Measurements from ENCODE around the gene SHANK3. TPM values are rescaled to one million over a fixed set of nuclear protein-coding genes. Genes with fewer than 3 reads are reported as not detected.

SHANK3 gene
- total RNA-seq, 2 donors from 2014 or later, result 0.07 TPM; not detected in 1

GRCh38 chr22:50694766-50695420, 22.3 kb downstream of the SHANK3 start:
- Mint-ChIP-seq H3K4me1 (no peaks in the 10 kb centered on the region), H3K36me3 (ENCODE audit: low read depth) (no peaks in the 10 kb centered on the region), H3K4me3 (no peak overlapping the region), H3K27me3 (peaks cover 28% of the 10 kb centered on the region), H3K27ac (no peak overlapping the region)
- no peak for ATAC-seq
- DNase-seq, result no peak
- no peaks in the 10 kb centered on the region for H3K9me3 ChIP-seq (ENCODE audit: control insufficient read depth, low read length, poor library complexity, severe bottlenecking)

GRCh38 chr22:50695421-50696250, 23.0 kb downstream of the SHANK3 start:
- H3K27ac Mint-ChIP-seq, result no peak overlapping the region
- H3K4me1 Mint-ChIP-seq, result no peaks in the 10 kb centered on the region
- no peak for DNase-seq
- H3K4me3 Mint-ChIP-seq, result no peak overlapping the region
- H3K27me3 Mint-ChIP-seq, result peaks cover 33% of the 10 kb centered on the region
- no peaks in the 10 kb centered on the region for H3K36me3 Mint-ChIP-seq (ENCODE audit: low read depth)
- no peak for ATAC-seq
- H3K9me3 ChIP-seq (ENCODE audit: control insufficient read depth, low read length, poor library complexity, severe bottlenecking), result no peaks in the 10 kb centered on the region

- Mint-ChIP-seq H3K4me3 (no peak overlapping the region), H3K36me3 (ENCODE audit: low read depth) (no peaks in the 10 kb centered on the region), H3K27me3 (peaks cover 30% of the 10 kb centered on the region), H3K4me1 (peaks cover under 1% of the 10 kb centered on the region), H3K27ac (no peak overlapping the region)
- no peak for ATAC-seq
- DNase-seq, result no peak
- no peaks in the 10 kb centered on the region for H3K9me3 ChIP-seq (ENCODE audit: control insufficient read depth, low read length, poor library complexity, severe bottlenecking)
Measured at GRCh38 chr22:50696251-50696798, 23.7 kb downstream of the SHANK3 start.

- DNase-seq (peak in 1 of 3 donors; percentile 11), ATAC-seq (no peak)
- H3K27ac Mint-ChIP-seq, result no peak overlapping the region
- no peaks in the 10 kb centered on the region for H3K9me3 ChIP-seq (ENCODE audit: control insufficient read depth, low read length, poor library complexity, severe bottlenecking)
- H3K4me3 Mint-ChIP-seq, result no peak overlapping the region
- peaks cover 7% of the 10 kb centered on the region for H3K4me1 Mint-ChIP-seq
- no peaks in the 10 kb centered on the region for H3K36me3 Mint-ChIP-seq (ENCODE audit: low read depth)
- H3K27me3 Mint-ChIP-seq, result peaks cover 30% of the 10 kb centered on the region
Measured at GRCh38 chr22:50696799-50697561, 24.4 kb downstream of the SHANK3 start.

- peaks cover 30% of the 10 kb centered on the region for H3K27me3 Mint-ChIP-seq
- H3K36me3 Mint-ChIP-seq (ENCODE audit: low read depth), result no peaks in the 10 kb centered on the region
- no peaks in the 10 kb centered on the region for H3K9me3 ChIP-seq (ENCODE audit: control insufficient read depth, low read length, poor library complexity, severe bottlenecking)
- H3K4me3 Mint-ChIP-seq, result no peak overlapping the region
- ATAC-seq (no peak), DNase-seq (peak in 1 of 3 donors; percentile 8)
- peaks cover 16% of the 10 kb centered on the region for H3K4me1 Mint-ChIP-seq
- H3K27ac Mint-ChIP-seq, result no peak overlapping the region
Measured at GRCh38 chr22:50697667-50698506, 25.3 kb downstream of the SHANK3 start.

- peaks cover 26% of the 10 kb centered on the region for H3K27me3 Mint-ChIP-seq
- H3K4me3 Mint-ChIP-seq, result no peak overlapping the region
- no peak overlapping the region for H3K27ac Mint-ChIP-seq
- H3K4me1 Mint-ChIP-seq, result peaks cover 17% of the 10 kb centered on the region
- no peaks in the 10 kb centered on the region for H3K9me3 ChIP-seq (ENCODE audit: control insufficient read depth, low read length, poor library complexity, severe bottlenecking)
- peak in 1 of 3 donors; percentile 5 for DNase-seq
- no peak for ATAC-seq
- H3K36me3 Mint-ChIP-seq (ENCODE audit: low read depth), result no peaks in the 10 kb centered on the region
Measured at GRCh38 chr22:50698546-50698945, 25.9 kb downstream of the SHANK3 start.

- Mint-ChIP-seq H3K4me3 (no peak overlapping the region), H3K4me1 (peaks cover 17% of the 10 kb centered on the region), H3K27ac (no peak overlapping the region), H3K27me3 (peaks cover 20% of the 10 kb centered on the region), H3K36me3 (ENCODE audit: low read depth) (no peaks in the 10 kb centered on the region)
- ATAC-seq, result no peak
- no peaks in the 10 kb centered on the region for H3K9me3 ChIP-seq (ENCODE audit: control insufficient read depth, low read length, poor library complexity, severe bottlenecking)
- peak in 1 of 3 donors; percentile 6 for DNase-seq
Measured at GRCh38 chr22:50699001-50699755, 26.6 kb downstream of the SHANK3 start.

GRCh38 chr22:50699756-50700386, 27.2 kb downstream of the SHANK3 start:
- H3K27me3 Mint-ChIP-seq, result peaks cover 14% of the 10 kb centered on the region
- peaks cover 17% of the 10 kb centered on the region for H3K4me1 Mint-ChIP-seq
- no peak for DNase-seq
- no peak overlapping the region for H3K27ac Mint-ChIP-seq
- no peaks in the 10 kb centered on the region for H3K36me3 Mint-ChIP-seq (ENCODE audit: low read depth)
- no peaks in the 10 kb centered on the region for H3K9me3 ChIP-seq (ENCODE audit: control insufficient read depth, low read length, poor library complexity, severe bottlenecking)
- H3K4me3 Mint-ChIP-seq, result no peak overlapping the region
- ATAC-seq, result no peak

- H3K27me3 Mint-ChIP-seq, result peaks cover 14% of the 10 kb centered on the region
- no peak overlapping the region for H3K27ac Mint-ChIP-seq
- no peaks in the 10 kb centered on the region for H3K36me3 Mint-ChIP-seq (ENCODE audit: low read depth)
- no peaks in the 10 kb centered on the region for H3K9me3 ChIP-seq (ENCODE audit: control insufficient read depth, low read length, poor library complexity, severe bottlenecking)
- DNase-seq (peak in 1 of 3 donors; percentile 6), ATAC-seq (no peak)
- peaks cover 17% of the 10 kb centered on the region for H3K4me1 Mint-ChIP-seq
- no peak overlapping the region for H3K4me3 Mint-ChIP-seq
Measured at GRCh38 chr22:50700387-50701075, 27.9 kb downstream of the SHANK3 start.

- Mint-ChIP-seq H3K4me3 (no peak overlapping the region), H3K27ac (no peak overlapping the region), H3K36me3 (ENCODE audit: low read depth) (no peaks in the 10 kb centered on the region), H3K27me3 (peaks cover 14% of the 10 kb centered on the region), H3K4me1 (peaks cover 17% of the 10 kb centered on the region)
- DNase-seq (no peak), ATAC-seq (no peak)
- H3K9me3 ChIP-seq (ENCODE audit: control insufficient read depth, low read length, poor library complexity, severe bottlenecking), result no peaks in the 10 kb centered on the region
Measured at GRCh38 chr22:50701076-50701419, 28.4 kb downstream of the SHANK3 start.

GRCh38 chr22:50701428-50702154, 29.0 kb downstream of the SHANK3 start:
- Mint-ChIP-seq H3K36me3 (ENCODE audit: low read depth) (no peaks in the 10 kb centered on the region), H3K4me3 (no peak overlapping the region), H3K27ac (no peak overlapping the region)

More at GRCh38 chr22:50701428-50702154, 29.0 kb downstream of the SHANK3 start:
- ATAC-seq (no peak), DNase-seq (no peak)
- peaks cover 17% of the 10 kb centered on the region for H3K4me1 Mint-ChIP-seq
- peaks cover 14% of the 10 kb centered on the region for H3K27me3 Mint-ChIP-seq
- H3K9me3 ChIP-seq (ENCODE audit: control insufficient read depth, low read length, poor library complexity, severe bottlenecking), result no peaks in the 10 kb centered on the region
